GM20431 (cell line): ENCODE measurements around the gene PRAC2.
"Not testable (repeated sequence)": the region's sequence is repeated elsewhere in the genome, so short reads cannot be mapped to it uniquely, and the experiment has no call there.

ENCODE experiments used
- in situ Hi-C: fragments of 300-500 bp; cut with MseI, MboI; formaldehyde crosslinking; loops from one replicate; pipeline ENCODE4 v1.15.0; 2020; ENCODE audit warnings: low sequenced_read_pairs; ENCODE audit not compliant: unreplicated experiment

Gene PRAC2

DNA sequence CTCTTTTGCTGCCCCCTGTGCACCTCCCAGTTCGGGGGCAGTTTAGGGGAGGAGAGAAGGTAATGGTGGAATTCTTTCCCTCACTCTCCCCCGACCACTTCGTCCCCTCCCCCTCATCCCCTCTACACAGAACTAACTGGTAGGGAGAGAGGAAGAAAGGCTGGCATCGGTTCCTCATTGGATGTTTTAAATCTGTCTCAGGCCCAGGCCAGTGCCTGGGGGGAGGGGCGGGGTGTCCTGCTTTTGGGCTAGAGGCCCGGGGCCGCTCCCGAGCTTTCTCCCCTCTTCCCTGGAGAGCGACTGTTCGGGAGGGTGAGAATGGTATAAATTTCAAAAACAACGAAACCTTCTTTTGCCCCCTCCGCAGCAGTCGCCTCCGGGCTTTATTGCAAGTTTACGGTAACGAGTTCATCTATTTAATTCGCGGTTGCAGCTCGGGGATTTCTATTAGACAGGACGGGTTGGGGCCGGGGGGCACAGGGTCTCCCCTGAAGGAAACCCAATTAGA, at the start of gene PRAC2:
PRAC2 (plus strand) TSS at position 271 of the 508 bp plus-strand sequence. CDS start 1,226 bp downstream, outside the sequence.
- in situ Hi-C loops = no loop called here

DNA sequence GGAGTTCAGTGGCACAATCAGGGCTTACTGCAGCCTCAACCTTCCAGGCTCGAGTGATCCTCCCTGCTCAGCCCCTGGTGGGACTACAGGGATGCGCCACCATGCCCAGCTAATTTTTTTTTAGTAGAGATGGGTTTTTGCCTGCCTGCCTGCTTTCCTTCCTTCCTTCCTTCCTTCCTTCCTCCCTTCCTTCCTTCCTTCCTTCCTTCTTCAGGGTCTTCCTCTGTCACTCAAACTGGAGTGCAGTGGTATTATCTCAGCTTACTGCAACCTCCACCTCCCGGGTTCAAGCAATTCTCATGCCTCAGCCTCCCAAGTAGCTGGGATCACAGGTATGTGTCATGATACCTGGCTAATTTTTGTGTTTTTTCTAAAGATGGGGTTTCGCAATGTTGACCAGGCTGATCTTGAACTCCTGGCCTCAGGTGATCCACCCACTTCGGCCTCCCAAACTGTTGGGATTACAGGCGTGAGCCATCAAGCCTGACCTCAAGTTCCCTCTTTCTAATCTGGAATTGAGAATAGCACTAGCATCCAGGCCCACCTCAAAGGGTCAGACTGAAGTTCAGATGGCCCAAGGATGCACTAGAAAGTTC, 45.9 kb upstream of the PRAC2 start:
- in situ Hi-C loops = loop anchor here (10.0 kb wide), 1 partner anchor 198 kb away; no protein-coding TSS in a partner anchor

DNA sequence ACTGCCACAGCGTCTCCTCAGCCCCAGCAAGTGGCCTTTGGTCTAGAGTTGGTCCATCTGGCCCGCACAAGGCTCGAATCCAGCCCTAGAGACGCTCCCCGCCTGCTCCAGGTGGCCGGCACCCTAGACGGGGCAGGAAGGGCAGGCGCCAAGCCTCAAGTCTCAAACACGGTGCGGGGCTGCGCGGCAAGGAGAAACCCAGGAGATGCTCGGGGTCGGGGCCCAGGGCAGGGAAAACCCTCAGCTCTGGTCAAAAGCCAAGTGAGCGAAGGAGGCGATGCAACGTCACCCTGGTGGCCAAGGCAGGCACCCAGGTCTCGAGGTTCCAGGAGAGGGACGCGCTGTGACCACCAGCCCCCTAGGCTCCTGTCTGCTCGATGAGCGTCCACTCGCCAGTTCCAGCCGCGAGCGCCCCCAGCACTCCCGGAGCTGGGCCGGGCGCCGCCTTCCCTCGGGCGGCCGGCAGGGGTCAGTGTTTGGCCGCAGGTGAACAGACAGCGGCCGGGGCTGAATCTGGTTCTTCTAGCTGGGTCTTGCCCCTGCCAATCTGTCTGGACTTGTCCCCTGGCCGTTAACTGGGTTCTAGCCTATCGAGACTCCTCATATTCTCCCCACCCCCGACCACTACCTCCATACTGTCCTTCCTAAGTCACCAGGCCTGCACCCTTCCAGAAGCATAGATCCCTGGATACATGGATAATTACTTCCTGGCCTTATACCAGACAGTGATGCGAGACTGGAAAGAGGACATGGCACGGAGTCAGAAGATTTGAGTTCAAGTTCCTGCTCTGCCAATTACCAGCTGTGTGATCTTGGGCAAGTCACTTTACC, 44.6 kb upstream of the PRAC2 start:
- in situ Hi-C loops = loop anchor here (10.0 kb wide), 1 partner anchor 196 kb away; no protein-coding TSS in a partner anchor

DNA sequence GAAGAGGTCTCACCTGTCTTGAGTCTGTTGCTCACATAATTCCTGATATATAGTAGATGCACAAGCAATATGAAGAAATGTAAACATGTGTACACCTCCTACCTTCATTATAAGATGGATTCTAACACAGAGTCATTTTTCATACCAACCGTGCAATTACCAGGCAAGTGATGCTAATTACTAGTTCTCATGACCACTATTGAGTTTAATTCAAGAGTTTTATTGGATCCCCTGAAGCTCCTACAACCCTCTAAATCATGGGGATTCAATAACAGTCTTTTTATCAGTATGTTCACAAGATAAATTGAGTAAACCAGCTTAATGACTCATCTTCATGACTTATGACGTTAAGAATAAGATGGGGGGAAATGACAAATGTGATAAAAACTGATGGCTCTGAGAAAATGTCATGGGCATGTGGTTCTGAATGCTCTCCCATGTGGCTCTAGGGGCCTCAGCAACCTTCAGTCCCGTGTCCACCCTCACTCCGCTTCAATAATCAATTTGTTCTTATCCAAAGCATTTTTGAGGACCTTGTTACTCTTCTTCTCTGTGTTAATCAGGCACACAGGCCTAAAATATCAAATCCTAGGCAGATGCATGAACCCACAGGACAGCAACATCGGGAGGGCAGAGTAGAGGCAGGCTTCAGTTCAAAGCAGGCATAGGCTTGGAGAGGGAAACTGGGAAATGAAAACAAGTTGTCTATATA, 43.4 kb upstream of the PRAC2 start:
- in situ Hi-C loops = loop anchor here (10.0 kb wide), 1 partner anchor 195 kb away; no protein-coding TSS in a partner anchor

DNA sequence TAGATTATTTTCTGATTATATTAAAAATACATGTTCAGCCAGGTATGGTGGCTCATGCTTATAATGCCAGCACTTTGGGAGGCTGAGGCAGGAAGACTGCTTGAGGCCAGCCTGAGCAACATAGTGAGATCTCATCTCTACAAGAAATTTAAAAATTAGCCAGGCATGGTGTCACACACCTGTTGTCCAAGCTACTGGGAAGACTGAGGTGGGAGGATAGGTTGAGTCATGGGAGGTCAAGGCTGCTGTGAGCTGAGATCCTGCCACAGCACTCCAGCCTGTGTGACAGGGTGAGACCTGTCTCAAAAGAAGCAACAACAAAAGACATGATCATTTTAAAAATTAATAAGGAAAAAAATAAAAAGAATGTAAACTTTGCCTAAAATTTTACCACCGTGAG, 41.4 kb upstream of the PRAC2 start:
- in situ Hi-C loops = no loop called here

- in situ Hi-C loops = no loop called here
Observed at GRCh38 chr17:48690655-48691054, 32.3 kb upstream of the PRAC2 start.

GRCh38 chr17:48692049-48692448, 30.9 kb upstream of the PRAC2 start:
- in situ Hi-C loops = no loop called here

DNA sequence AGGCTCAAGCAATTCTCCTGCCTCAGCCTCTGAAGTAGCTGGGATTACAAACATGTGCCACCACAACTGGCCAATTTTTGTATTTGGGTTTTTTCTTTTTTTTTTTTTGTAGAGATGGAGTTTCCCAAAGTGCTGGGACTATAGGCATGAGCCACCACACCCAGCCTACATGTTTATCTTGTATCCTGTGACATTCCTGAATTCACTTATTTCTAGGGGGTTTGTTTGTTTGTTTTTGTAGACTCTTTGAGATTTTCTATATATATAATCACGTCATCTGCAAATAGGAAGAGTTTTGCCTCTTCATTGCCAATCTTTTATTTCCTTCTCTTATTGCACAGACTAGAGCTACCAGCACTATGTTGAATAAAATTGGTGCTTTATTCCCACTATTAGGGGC, 29.8 kb upstream of the PRAC2 start:
- in situ Hi-C loops = no loop called here

DNA sequence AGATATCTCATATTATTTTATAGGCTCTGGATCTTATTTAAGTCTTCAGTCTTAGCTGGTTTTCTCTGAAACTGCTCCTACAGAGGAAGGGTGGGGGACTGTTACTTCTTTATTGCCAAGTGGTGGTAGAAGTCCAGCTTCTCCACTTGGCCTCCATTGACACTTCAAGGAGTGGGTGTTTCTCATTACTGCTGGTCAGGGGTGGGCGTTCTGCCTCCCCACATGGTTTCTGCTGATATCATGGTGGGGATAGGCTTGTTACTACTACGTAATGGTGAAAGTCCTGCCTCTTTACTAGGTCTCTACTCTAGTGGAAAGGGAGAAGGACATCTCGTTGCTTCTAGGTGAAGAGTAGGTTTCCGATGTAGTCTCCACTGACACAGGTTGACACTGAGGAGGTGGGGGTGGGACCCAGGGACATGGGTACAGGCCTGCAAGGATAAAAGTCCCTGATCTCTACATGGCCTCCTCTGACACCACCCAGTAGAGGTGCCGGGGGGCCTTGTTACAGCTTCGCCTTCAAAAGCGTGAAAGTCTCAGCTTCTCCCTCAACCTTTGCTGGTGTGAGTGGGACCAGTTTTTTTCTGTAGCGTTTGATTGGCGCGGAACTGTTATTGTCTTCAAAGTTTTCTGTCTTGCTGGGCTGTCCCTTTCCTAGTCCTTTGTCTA, 21.0 kb upstream of the PRAC2 start:
- in situ Hi-C loops = no loop called here

DNA sequence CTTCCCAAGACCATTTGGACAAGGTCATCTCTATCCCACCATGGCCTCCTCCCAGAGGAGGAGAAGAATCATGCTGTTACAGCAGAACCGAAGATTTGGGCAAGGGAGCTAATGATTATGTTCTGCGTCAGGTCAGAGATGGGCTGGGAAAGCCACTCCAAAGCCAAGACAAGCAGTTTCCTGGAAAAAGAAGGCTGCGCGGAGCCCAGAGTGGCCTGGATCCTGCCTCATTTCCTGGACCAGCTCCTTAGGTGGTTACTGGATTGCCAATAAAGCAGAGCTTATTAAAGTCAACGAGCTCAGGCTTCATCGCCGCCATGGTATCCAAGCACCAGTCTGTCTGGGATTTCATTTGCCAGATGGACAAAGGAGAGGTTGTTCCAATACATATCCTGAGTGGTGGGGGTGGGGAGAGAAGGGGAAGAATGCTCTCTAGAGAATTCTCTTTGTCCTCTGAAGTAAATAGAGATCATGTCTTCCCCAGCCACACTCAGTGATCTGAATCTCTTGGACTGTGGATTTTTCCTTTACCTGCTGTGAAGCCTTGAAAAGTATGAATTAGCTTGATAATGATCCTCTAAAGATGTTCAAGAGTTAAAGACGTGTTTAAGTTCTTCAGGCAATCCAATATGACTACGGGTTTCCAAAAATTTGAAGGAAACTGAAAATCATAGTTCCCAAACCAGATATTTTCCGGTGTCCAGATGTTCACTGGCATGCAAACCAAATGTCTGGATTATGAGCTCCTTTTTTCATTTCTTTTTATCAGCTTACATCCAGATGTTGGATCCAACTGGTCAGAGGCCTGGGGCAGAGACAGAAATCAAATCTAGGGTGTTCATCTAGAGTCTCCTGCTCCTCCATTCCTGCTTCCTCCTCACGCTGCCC, 18.4 kb upstream of the PRAC2 start:
- in situ Hi-C loops = no loop called here

DNA sequence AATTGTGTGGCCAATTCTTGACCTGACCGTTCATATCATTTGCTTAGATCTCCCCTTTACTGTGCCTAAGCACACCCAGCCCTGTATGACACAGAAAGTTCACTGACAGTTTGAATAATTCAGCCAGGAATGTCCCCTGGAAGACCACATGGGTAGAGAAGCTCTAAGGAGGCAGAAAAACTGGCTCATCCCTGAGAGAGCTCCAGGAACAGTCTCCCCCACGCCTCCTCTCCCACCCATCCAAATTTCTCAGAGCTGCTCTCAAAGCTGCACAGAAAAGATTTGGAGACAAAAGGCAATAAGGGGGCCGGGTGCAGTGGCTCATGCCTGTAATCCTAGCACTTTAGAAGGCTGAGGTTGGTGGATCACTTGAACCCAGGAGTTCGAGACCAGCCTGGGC, 11.9 kb upstream of the PRAC2 start:
- in situ Hi-C loops = no loop called here

- in situ Hi-C loops = no loop called here
Observed at GRCh38 chr17:48715496-48716399, 7.2 kb upstream of the PRAC2 start.

GRCh38 chr17:48716549-48716948, 6.4 kb upstream of the PRAC2 start:
- in situ Hi-C loops = not testable (repeated sequence)

GRCh38 chr17:48717367-48718226, 5.4 kb upstream of the PRAC2 start:
- in situ Hi-C loops = no loop called here

- in situ Hi-C loops = no loop called here
Observed at GRCh38 chr17:48718227-48718760, 4.7 kb upstream of the PRAC2 start.

DNA sequence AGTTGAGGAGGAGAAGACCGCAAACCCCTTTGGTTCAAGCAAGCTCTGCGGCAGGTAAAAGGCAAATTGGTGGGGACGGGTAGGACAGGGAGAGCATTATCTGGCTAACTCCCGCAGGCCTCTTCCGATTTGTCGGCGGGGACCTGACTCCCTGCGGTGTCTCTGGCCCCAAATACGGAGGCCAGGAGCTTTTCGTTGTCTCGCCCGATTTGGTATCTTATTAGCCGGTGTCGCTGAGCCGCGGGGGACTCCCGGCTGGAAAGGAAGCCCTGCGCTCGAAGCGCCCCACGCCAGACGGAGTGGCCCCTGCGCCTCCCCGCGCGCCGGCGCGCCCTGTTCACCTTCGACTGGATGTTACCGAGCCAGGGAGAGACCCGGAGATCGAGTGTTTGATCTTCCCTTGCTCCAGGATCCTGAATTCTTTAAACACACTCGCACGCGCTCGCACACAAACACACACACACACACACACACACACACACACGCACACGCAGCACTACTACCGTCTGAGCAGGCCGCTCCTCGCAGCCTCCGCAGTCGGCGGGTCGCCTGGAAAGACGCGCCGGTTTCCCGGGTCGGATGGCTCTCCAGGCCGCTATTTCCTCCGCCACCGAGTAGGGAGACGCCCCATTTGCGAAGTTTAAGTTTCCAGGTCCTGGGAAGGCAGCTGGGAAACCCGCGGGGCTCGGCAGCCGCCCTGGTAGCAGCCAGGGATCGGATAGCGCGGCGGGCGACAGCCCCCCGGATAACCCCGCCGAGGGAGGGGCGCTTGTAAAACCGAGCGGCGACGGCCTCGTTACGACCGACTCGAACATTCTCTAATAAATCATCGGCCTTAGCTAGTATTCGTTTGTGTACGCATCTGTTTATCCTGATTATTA, 4.0 kb upstream of the PRAC2 start:
- in situ Hi-C loops = no loop called here
